Measurements from ENCODE around the gene FGD5.

- no peak for TF ChIP-seq EZH2 (IDR thresholded peaks at IDR 0.05)
- TF ChIP-seq CTCF (IDR thresholded peaks at IDR 0.05), result no peak
These were observed 70.4 kb downstream of the FGD5 start for GRCh38 chr3:14889205-14889604.

All from neural progenitor cell (in vitro differentiated cells).